HG02571 (cell line): ENCODE results near the gene PRSS57.
"Not testable (repeated sequence)": the region's sequence is repeated elsewhere in the genome, so short reads cannot be mapped to it uniquely, and the experiment has no call there.

Source experiments
- ATAC-seq: cut with Tn5 transposase; IDR thresholded peaks from one replicate; pipeline ENCODE4 v1.9.1; 2021; ENCODE audit warnings: mild to moderate bottlenecking, moderate library complexity; ENCODE audit not compliant: unreplicated experiment

PRSS57 gene

GRCh38 chr19:698529-698928, 3.3 kb upstream of the PRSS57 start:
- ATAC-seq: not testable (repeated sequence)

DNA sequence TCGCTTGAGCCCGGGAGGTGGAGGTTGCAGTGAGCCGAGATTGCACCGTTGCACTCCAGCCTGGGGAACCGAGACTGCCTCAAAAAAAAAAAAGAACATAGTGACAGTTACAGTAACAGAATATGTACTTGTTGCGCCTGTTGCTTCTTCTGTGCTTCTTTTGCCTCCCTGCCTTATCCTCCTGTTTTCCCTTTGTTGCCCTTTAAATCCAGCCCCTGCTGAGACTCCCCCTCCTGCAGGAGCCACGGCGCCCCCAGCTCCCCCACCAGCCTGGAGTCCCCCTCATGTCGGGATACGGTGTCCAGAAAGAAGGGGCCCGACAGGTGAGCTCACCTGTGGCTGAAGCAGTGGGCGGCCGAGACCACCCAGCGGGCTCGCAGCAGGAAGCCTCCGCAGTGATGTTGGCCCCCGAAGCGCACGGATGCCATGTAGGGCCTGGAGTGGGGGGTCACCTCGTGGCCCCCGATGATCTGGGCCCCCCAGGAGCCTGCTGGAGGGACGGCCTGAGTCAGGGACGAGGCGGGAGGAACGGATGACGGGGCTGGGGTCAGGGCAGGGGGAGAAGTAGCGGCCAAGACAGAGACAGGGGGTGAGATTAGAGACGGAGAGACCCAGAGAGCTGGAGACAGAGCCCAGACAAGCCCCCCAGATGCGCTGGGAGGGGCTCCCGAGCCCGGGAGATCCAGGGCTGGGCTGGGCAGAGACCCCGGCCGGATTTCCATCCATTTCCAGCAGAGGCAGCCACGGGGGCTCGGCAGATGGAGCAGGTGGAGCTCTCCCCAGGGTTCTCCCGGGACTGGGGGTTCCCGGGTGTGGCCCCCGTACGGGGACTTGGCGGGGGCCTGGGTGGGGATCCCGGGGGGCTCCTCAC, 536 bp downstream of the PRSS57 start:
- ATAC-seq: no peak

GRCh38 chr19:690203-690602, 5.0 kb downstream of the PRSS57 start:
- ATAC-seq: no peak

DNA sequence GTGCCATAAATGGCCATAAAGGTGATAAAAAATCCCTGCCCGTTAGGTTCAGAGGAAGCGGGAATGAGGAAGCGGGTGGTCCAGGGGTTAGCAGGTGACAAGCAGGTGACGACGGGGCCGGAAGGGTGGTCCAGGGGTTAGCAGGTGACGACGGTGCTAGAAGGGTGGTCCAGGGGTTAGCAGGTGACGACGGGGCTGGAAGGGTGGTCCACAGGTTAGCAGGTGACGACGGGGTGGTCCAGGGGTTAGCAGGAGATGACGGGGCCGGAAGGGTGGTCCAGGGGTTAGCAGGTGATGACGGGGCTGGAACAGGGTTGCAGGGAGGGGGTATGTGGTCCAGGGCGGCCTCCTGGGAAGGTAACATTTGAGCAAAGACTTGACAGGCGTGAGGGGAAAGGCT, 6.3 kb downstream of the PRSS57 start:
- no peak for ATAC-seq

DNA sequence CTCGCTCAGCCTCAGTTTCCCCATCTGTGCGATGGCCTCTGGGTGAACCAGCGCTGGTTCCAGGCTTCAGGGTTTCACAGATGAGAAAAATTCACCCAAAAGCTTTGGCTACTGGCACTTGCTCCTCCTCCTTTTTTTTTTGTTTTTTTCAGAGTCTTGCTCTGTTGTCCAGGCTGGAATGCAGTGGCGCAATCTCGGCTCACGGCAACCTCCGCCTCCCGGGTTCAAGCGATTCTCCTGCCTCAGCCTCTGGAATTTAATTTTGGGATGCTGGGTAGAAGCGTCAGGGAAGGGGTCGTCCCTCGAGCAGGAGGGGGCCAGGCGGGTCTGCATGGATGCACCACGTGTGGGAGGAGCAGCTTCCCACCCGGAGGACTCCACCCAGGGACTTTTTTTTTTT, 7.0 kb downstream of the PRSS57 start:
- no peak for ATAC-seq

GRCh38 chr19:687569-688166, 7.6 kb downstream of the PRSS57 start:
- no peak for ATAC-seq

- ATAC-seq: no peak
Measured at GRCh38 chr19:686589-687297, 8.5 kb downstream of the PRSS57 start.

- ATAC-seq: no peak
Measured at GRCh38 chr19:685454-685931, 9.8 kb downstream of the PRSS57 start.

DNA sequence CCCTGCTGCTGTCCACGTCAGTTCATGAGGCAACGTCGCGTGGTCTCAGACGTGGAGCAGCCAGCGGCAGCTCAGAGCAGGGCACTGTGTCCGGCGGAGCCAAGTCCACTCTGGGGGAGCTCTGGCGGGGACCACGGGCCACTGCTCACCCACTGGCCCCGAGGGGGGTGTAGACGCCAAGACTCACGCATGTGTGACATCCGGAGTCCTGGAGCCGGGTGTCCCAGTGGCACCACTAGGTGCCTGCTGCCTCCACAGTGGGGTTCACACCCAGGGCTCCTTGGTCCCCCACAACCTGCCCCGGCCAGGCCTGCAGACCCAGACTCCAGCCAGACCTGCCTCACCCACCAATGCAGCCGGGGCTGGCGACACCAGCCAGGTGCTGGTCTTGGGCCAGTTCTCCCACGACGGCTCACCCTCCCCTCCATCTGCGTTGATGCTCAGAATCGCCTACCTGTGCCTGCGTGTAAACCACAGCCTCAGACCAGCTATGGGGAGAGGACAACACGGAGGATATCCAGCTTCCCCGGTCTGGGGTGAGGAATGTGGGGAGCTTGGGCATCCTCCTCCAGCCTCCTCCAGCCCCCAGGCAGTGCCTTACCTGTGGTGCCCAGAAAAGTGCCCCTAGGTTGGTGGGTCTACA, 12.5 kb downstream of the PRSS57 start:
- ATAC-seq: no peak

- ATAC-seq: no peak
Measured at GRCh38 chr19:681029-682019, 13.9 kb downstream of the PRSS57 start.

DNA sequence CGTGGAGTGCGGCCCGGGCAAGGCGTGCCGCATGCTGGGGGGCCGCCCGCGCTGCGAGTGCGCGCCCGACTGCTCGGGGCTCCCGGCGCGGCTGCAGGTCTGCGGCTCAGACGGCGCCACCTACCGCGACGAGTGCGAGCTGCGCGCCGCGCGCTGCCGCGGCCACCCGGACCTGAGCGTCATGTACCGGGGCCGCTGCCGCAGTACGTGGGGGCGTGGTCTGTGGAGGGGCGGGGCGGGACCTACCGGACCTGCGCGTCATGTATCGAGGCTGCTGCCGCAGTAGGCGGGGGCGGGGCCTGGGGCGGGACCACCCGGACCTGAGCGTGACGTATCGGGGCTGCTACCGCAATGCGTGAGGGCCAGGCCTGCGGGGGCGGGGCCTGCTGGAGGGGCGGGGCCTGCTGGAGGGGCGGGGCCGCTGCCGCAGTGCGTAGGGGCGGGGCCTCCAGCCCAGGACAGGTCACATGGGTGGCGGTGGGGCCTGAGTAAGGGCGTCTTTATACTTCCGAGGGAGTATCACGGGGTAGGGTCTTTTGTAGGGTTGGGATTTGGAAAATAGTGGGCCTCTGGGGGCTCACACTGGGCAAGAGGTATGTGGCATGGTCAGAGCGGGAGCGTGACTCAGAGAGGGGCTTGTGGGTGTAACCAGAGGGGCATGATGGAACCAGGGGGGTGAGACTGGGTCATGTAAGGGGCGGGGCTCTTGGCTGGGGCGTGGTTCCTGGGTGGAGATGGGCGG, 14.8 kb downstream of the PRSS57 start:
- ATAC-seq: peak; percentile 67

DNA sequence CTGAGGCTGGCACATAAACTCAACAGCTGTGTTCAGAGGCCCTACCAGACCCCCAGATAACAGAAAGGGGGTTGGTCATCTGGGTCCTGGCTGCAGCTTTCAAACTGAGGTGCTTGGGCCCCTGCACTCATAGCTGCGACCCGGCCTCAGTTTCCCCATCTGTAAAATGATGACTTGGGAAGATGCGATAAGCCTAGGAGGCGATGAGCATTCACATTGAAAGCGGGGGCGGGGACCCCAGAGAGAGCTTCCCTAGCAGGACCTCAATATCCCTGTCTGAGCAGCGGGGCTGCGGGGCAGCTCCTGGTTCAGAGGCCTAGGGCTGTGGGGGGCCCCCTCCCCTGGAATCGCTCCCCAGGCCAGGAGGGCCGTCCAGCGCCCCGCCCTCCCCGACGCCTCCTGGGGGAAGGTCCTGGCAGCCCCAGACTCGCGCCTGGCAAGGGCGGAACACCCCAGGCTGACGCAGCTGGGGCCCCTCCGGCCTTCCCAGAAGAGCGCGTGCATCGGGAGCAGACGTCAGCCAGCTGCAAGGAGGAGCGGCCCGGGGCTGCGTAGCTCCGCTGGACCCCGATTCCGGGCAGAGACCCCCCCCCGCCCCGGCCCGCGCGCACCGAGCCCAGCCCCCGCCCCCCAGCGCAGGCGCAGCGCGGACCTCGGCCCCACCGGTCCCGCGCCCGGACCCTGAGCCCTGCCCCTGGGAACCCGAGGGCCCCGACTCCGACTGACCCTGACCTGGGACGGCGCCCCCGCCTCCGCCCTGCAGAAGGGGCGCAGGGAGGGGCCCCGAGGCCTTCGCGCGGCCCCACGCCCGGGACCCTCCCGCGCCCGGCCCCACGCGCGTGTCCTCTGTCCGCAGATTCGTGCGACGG, 15.6 kb downstream of the PRSS57 start:
- ATAC-seq: peak; percentile 2

- ATAC-seq: no peak
Measured at GRCh38 chr19:678791-679388, 16.4 kb downstream of the PRSS57 start.

GRCh38 chr19:677601-678436, 17.4 kb downstream of the PRSS57 start:
- ATAC-seq: no peak

DNA sequence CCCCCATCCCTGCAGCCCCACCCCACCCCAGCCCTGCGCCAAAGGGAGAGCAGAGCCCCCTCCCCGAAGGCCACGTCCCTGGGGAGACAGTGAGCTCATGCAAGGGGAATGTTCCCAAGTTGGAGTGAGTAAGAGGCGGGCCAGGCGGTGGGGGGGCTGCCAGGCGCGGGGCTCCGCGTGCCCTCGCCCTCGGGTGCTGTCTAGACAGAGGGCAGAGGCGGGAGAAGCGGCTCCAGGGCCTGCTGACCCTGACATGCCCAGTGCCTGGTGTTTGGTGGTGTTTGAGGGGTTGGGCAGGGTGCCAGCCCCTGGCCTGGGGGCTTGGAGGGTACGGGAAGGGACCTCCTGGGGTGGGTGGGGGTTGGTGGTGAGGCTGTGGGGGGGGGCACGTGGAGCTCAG, 18.1 kb downstream of the PRSS57 start:
- no peak for ATAC-seq

- no peak for ATAC-seq
Measured at GRCh38 chr19:676339-677105, 18.7 kb downstream of the PRSS57 start, which contains the start of gene FSTL3. TSS of gene FSTL3 (plus strand) at chr19:676392. CDS start at chr19:676424, 32 bp downstream.
